Immature natural killer cell (primary cell): ENCODE data around the gene EYS. TPM values are rescaled to one million over a fixed set of nuclear protein-coding genes. Genes with fewer than 3 reads are reported as not detected.

Source experiments
- DNase-seq, 3 donors: peaks; one replicate each; pipeline ENCODE4 v3.0.0; 2022; ENCODE audit warnings: mixed read lengths in 1 of 3
- H3K27ac Mint-ChIP-seq, 6 donors: one replicate each; pipeline ENCODE4 v1.8.0; 2020; ENCODE audit warnings: mixed read lengths in 6 of 6, mild to moderate bottlenecking in 5 of 6, inconsistent platforms in 4 of 6, moderate library complexity in 3 of 6
- H3K27me3 Mint-ChIP-seq, 3 donors: one replicate each; pipeline ENCODE4 v1.8.0; 2020 to 2021; ENCODE audit warnings: low read depth in 3 of 3, mild to moderate bottlenecking in 3 of 3, mixed read lengths in 3 of 3, moderate library complexity in 3 of 3, inconsistent platforms in 1 of 3
- H3K36me3 Mint-ChIP-seq, 3 donors: one replicate each; pipeline ENCODE4 v1.8.0; 2020; ENCODE audit warnings: mixed read lengths in 3 of 3, inconsistent platforms in 2 of 3, mild to moderate bottlenecking in 2 of 3
- H3K4me1 Mint-ChIP-seq, 2 donors: one replicate each; pipeline ENCODE4 v1.8.0; 2020; ENCODE audit warnings: inconsistent platforms in 2 of 2, mild to moderate bottlenecking in 2 of 2, mixed read lengths in 2 of 2, moderate library complexity in 1 of 2
- H3K4me3 Mint-ChIP-seq, 5 donors: one replicate each; pipeline ENCODE4 v1.8.0; 2020; ENCODE audit warnings: mild to moderate bottlenecking in 5 of 5, mixed read lengths in 5 of 5, inconsistent platforms in 3 of 5, moderate library complexity in 3 of 5
- H3K9me3 Mint-ChIP-seq, 6 donors: one replicate each; pipeline ENCODE4 v1.8.0; 2020; ENCODE audit warnings: mild to moderate bottlenecking in 6 of 6, mixed read lengths in 6 of 6, inconsistent platforms in 4 of 6, moderate library complexity in 3 of 6
- polyA plus RNA-seq, 3 donors: library from polyadenylated mRNA; unstranded; fragments of 300-500 nt; fragmentation: Illumina TruSeq; gene quantifications; one replicate each; pipeline ENCODE4 v1.2.3, GENCODE V29; 2021

The EYS gene
- polyA plus RNA-seq, 3 donors from 2014 or later = not detected

- no peak overlapping the region for H3K4me3 Mint-ChIP-seq
- no peak for DNase-seq
Observed at GRCh38 chr6:65202738-65203137, 504.3 kb downstream of the EYS start.

GRCh38 chr6:65199683-65200082 is 507.3 kb downstream of the EYS start:
- no peaks in the 10 kb centered on the region for H3K36me3 Mint-ChIP-seq
- H3K4me1 Mint-ChIP-seq = no peaks in the 10 kb centered on the region
- no peak overlapping the region for H3K27ac Mint-ChIP-seq
- H3K27me3 Mint-ChIP-seq = no peaks in the 10 kb centered on the region
- no peak overlapping the region for H3K4me3 Mint-ChIP-seq
- H3K9me3 Mint-ChIP-seq = peaks cover 20 to 55% (median 39%) of the 10 kb centered on the region in 6 donors
- DNase-seq = no peak

More at GRCh38 chr6:65202738-65203137, 504.3 kb downstream of the EYS start:
- Mint-ChIP-seq H3K9me3 (peaks cover 27 to 58% (median 40%) of the 10 kb centered on the region in 6 donors), H3K4me1 (no peaks in the 10 kb centered on the region), H3K27me3 (no peaks in the 10 kb centered on the region), H3K36me3 (no peaks in the 10 kb centered on the region), H3K27ac (no peak overlapping the region)

GRCh38 chr6:65199121-65199520 is 507.9 kb downstream of the EYS start:
- H3K36me3 Mint-ChIP-seq = no peaks in the 10 kb centered on the region
- no peak for DNase-seq
- H3K4me3 Mint-ChIP-seq = no peak overlapping the region
- H3K4me1 Mint-ChIP-seq = no peaks in the 10 kb centered on the region
- no peak overlapping the region for H3K27ac Mint-ChIP-seq
- H3K27me3 Mint-ChIP-seq = no peaks in the 10 kb centered on the region
- H3K9me3 Mint-ChIP-seq = peaks cover 18 to 56% (median 36%) of the 10 kb centered on the region in 6 donors

GRCh38 chr6:65191471-65191870 is 515.6 kb downstream of the EYS start:
- no peaks in the 10 kb centered on the region for H3K4me1 Mint-ChIP-seq
- H3K9me3 Mint-ChIP-seq = peaks cover 2 to 39% (median 19%) of the 10 kb centered on the region in 6 donors
- H3K27ac Mint-ChIP-seq = no peak overlapping the region
- no peak for DNase-seq
- H3K36me3 Mint-ChIP-seq = no peaks in the 10 kb centered on the region
- no peak overlapping the region for H3K4me3 Mint-ChIP-seq
- no peaks in the 10 kb centered on the region for H3K27me3 Mint-ChIP-seq

GRCh38 chr6:65189236-65189881 is 517.7 kb downstream of the EYS start:
- no peak for DNase-seq
- Mint-ChIP-seq H3K4me3 (no peak overlapping the region), H3K27me3 (no peaks in the 10 kb centered on the region), H3K36me3 (no peaks in the 10 kb centered on the region), H3K27ac (no peak overlapping the region), H3K4me1 (no peaks in the 10 kb centered on the region), H3K9me3 (peaks cover 6 to 36% (median 15%) of the 10 kb centered on the region in 6 donors)

GRCh38 chr6:65186826-65187225 is 520.2 kb downstream of the EYS start:
- Mint-ChIP-seq H3K36me3 (no peaks in the 10 kb centered on the region), H3K27ac (no peak overlapping the region), H3K4me3 (no peak overlapping the region), H3K4me1 (no peaks in the 10 kb centered on the region), H3K9me3 (peaks cover 5 to 20% (median 13%) of the 10 kb centered on the region in 6 donors), H3K27me3 (no peaks in the 10 kb centered on the region)
- DNase-seq = no peak

- Mint-ChIP-seq H3K27me3 (peaks cover 0 to 2% (median 0%) of the 10 kb centered on the region in 3 donors), H3K27ac (no peak overlapping the region), H3K9me3 (peaks cover 4 to 26% (median 19%) of the 10 kb centered on the region in 6 donors), H3K4me3 (no peak overlapping the region), H3K4me1 (no peaks in the 10 kb centered on the region), H3K36me3 (no peaks in the 10 kb centered on the region)
- no peak for DNase-seq
Observed at GRCh38 chr6:65182681-65183080, 524.3 kb downstream of the EYS start.

GRCh38 chr6:65170273-65170672 is 536.8 kb downstream of the EYS start:
- Mint-ChIP-seq H3K4me3 (no peak overlapping the region), H3K27me3 (no peaks in the 10 kb centered on the region), H3K27ac (no peak overlapping the region), H3K9me3 (peaks cover 9 to 27% (median 20%) of the 10 kb centered on the region in 6 donors), H3K36me3 (peaks cover 0 to 3% (median 0%) of the 10 kb centered on the region in 3 donors), H3K4me1 (no peaks in the 10 kb centered on the region)
- no peak for DNase-seq

GRCh38 chr6:65161661-65162060 is 545.4 kb downstream of the EYS start:
- peaks cover 17 to 52% (median 34%) of the 10 kb centered on the region in 6 donors for H3K9me3 Mint-ChIP-seq
- H3K4me3 Mint-ChIP-seq = no peak overlapping the region
- H3K4me1 Mint-ChIP-seq = no peaks in the 10 kb centered on the region
- no peak overlapping the region for H3K27ac Mint-ChIP-seq
- H3K36me3 Mint-ChIP-seq = no peaks in the 10 kb centered on the region
- H3K27me3 Mint-ChIP-seq = peaks cover 0 to 2% (median 0%) of the 10 kb centered on the region in 3 donors
- no peak for DNase-seq

GRCh38 chr6:65157025-65157424 is 550.0 kb downstream of the EYS start:
- Mint-ChIP-seq H3K9me3 (peaks cover 20 to 64% (median 36%) of the 10 kb centered on the region in 6 donors), H3K27ac (no peak overlapping the region), H3K4me1 (no peaks in the 10 kb centered on the region), H3K27me3 (peaks cover 0 to 3% (median 0%) of the 10 kb centered on the region in 3 donors), H3K36me3 (no peaks in the 10 kb centered on the region), H3K4me3 (no peak overlapping the region)
- no peak for DNase-seq

- Mint-ChIP-seq H3K36me3 (no peaks in the 10 kb centered on the region), H3K27ac (no peak overlapping the region), H3K4me1 (no peaks in the 10 kb centered on the region), H3K4me3 (no peak overlapping the region), H3K27me3 (peaks cover 0 to 3% (median 0%) of the 10 kb centered on the region in 3 donors), H3K9me3 (peaks cover 18 to 57% (median 33%) of the 10 kb centered on the region in 6 donors)
- no peak for DNase-seq
Observed at GRCh38 chr6:65155083-65155482, 551.9 kb downstream of the EYS start.

- no peak overlapping the region for H3K4me3 Mint-ChIP-seq
- peaks cover 6 to 44% (median 24%) of the 10 kb centered on the region in 6 donors for H3K9me3 Mint-ChIP-seq
- H3K36me3 Mint-ChIP-seq = no peaks in the 10 kb centered on the region
- no peaks in the 10 kb centered on the region for H3K4me1 Mint-ChIP-seq
- peaks cover 0 to 3% (median 0%) of the 10 kb centered on the region in 3 donors for H3K27me3 Mint-ChIP-seq
- DNase-seq = no peak
- H3K27ac Mint-ChIP-seq = no peak overlapping the region
Observed at GRCh38 chr6:65149841-65150240, 557.2 kb downstream of the EYS start.

GRCh38 chr6:65148839-65149238 is 558.2 kb downstream of the EYS start:
- Mint-ChIP-seq H3K4me1 (no peaks in the 10 kb centered on the region), H3K9me3 (peaks cover 6 to 44% (median 23%) of the 10 kb centered on the region in 6 donors), H3K27me3 (no peaks in the 10 kb centered on the region), H3K4me3 (no peak overlapping the region), H3K36me3 (no peaks in the 10 kb centered on the region), H3K27ac (no peak overlapping the region)
- DNase-seq = no peak

- Mint-ChIP-seq H3K4me3 (no peak overlapping the region), H3K36me3 (no peaks in the 10 kb centered on the region), H3K27me3 (no peaks in the 10 kb centered on the region), H3K27ac (no peak overlapping the region), H3K9me3 (peaks cover 25 to 77% (median 51%) of the 10 kb centered on the region in 6 donors), H3K4me1 (no peaks in the 10 kb centered on the region)
- DNase-seq = no peak
Observed at GRCh38 chr6:65135567-65135966, 571.5 kb downstream of the EYS start.

GRCh38 chr6:65126667-65127066 is 580.4 kb downstream of the EYS start:
- Mint-ChIP-seq H3K4me3 (no peak overlapping the region), H3K27me3 (peaks cover 0 to 3% (median 0%) of the 10 kb centered on the region in 3 donors), H3K36me3 (no peaks in the 10 kb centered on the region), H3K27ac (no peak overlapping the region), H3K4me1 (no peaks in the 10 kb centered on the region), H3K9me3 (peaks cover 12 to 50% (median 27%) of the 10 kb centered on the region in 6 donors)
- no peak for DNase-seq
